K562 (cell line): ENCODE measurements around the gene ASGR1. TPM values are rescaled to one million over a fixed set of nuclear protein-coding genes. Genes with fewer than 3 reads are reported as not detected.

Experiments used
- ARID4B ChIP-seq: sonication (generic); formaldehyde crosslinking; IDR thresholded peaks from 2 replicates; pipeline ENCODE4 v1.8.0; 2022; ENCODE audit warnings: mild to moderate bottlenecking, missing genetic modification reagents
- BRF1 ChIP-seq: IDR thresholded peaks from 3 replicates; pipeline ENCODE4 v1.6.1; 2011; ENCODE audit warnings: borderline replicate concordance, mild to moderate bottlenecking; ENCODE audit not compliant: insufficient read length; ENCODE audit errors: extremely low read depth
- BRF2 ChIP-seq: IDR thresholded peaks from 3 replicates; pipeline ENCODE4 v1.6.1; 2011; ENCODE audit warnings: borderline replicate concordance, mild to moderate bottlenecking; ENCODE audit not compliant: insufficient read length, insufficient read depth
- CCNT2 ChIP-seq: IDR thresholded peaks from 2 replicates; pipeline ENCODE4 v1.6.1; 2011; ENCODE audit warnings: borderline replicate concordance, low read depth, mild to moderate bottlenecking, moderate library complexity, mixed read lengths, low read length; ENCODE audit not compliant: insufficient read length; ENCODE audit errors: extremely low read depth
- CSDE1 ChIP-seq, 2 experiments: fragments of 450-650 bp; IDR thresholded peaks; 2 replicates each; pipeline ENCODE4 v1.6.1; 2016; ENCODE audit warnings: mild to moderate bottlenecking in 1 of 2
- ELK3 ChIP-seq: fragments of 450-650 bp; formaldehyde crosslinking; IDR thresholded peaks from 2 replicates; pipeline ENCODE4 v1.4.0; 2020; ENCODE audit warnings: mild to moderate bottlenecking
- KLF6 ChIP-seq: fragments of 250-450 bp; sonication (Bioruptor Pico); IDR thresholded peaks from 2 replicates; pipeline ENCODE4 v1.4.0; 2020; ENCODE audit warnings: mild to moderate bottlenecking, moderate library complexity, borderline replicate concordance
- MITF ChIP-seq: IDR thresholded peaks from 2 replicates; pipeline ENCODE4 v1.6.1; 2014; ENCODE audit warnings: antibody characterized with exemption
- MTA2 ChIP-seq: fragments of 450-650 bp; IDR thresholded peaks from 2 replicates; pipeline ENCODE4 v1.6.1; 2016; ENCODE audit warnings: low read depth
- MTF1 ChIP-seq: fragments of 250-450 bp; sonication (Bioruptor Pico); IDR thresholded peaks from 2 replicates; pipeline ENCODE4 v1.9.0; 2021; ENCODE audit warnings: moderate library complexity, mild to moderate bottlenecking, inconsistent platforms, borderline replicate concordance
- PHB2 ChIP-seq: fragments of 450-650 bp; IDR thresholded peaks from 2 replicates; pipeline ENCODE4 v1.6.1; 2017; ENCODE audit warnings: low read depth
- RNF2 ChIP-seq: sonication (generic); IDR thresholded peaks from 2 replicates; pipeline ENCODE4 v1.6.1; 2016
- SMAD2 ChIP-seq: fragments of 150-350 bp; IDR thresholded peaks from 2 replicates; pipeline ENCODE4 v1.6.1; 2014; ENCODE audit warnings: low read depth, mild to moderate bottlenecking, low read length
- SPI1 ChIP-seq: IDR thresholded peaks from 2 replicates; pipeline ENCODE4 v1.6.1; 2011; ENCODE audit warnings: low read depth, low read length, control low read depth, borderline replicate concordance
- ZFP91 ChIP-seq: sonication (generic); formaldehyde crosslinking; IDR thresholded peaks from 2 replicates; pipeline ENCODE4 v1.8.0; 2022; ENCODE audit warnings: mild to moderate bottlenecking, missing genetic modification reagents
- ZNF121 ChIP-seq: sonication (generic); formaldehyde crosslinking; conservative IDR thresholded peaks from 2 replicates; pipeline ENCODE4 v1.8.0; 2022; ENCODE audit warnings: missing genetic modification reagents
- ZNF830 ChIP-seq: fragments of 250-450 bp; sonication (Bioruptor Pico); IDR thresholded peaks from 2 replicates; pipeline ENCODE4 v1.5.0; 2021; ENCODE audit warnings: mild to moderate bottlenecking
- polyA plus RNA-seq, 8 experiments: library from polyadenylated mRNA; depleted of rRNA in 4 of 8; stranded (reverse) in 5 of 8; unstranded in 3 of 8; fragments of >200 nt; fragmentation: Nextera tagmentation in 2 of 8; fragmentation: Illumina TruSeq in 1 of 8; extraction: Ambion mirVana in 2 of 8; extraction: Trizol in 1 of 8; gene quantifications; 2 replicates each; pipeline versions ENCODE4 v1.2.1 to v1.2.3, GENCODE V29; 2011 to 2014; ENCODE audit warnings: inconsistent platforms in 1 of 8, missing spikeins in 1 of 8
- total RNA-seq, 7 experiments: library from RNA; depleted of rRNA in 6 of 7; stranded (reverse); fragments of >200 nt in 6 of 7; fragmentation: Illumina TruSeq in 2 of 7; extraction: Trizol in 2 of 7; gene quantifications; 2 replicates each; pipeline versions ENCODE4 v1.2.1 to v1.2.3, GENCODE V29; 2011 to 2021; ENCODE audit warnings: low replicate concordance in 1 of 7

ASGR1 gene
- total and polyA plus RNA-seq, 9 of the 15 experiments (the other 6 are each of a cell fraction or from before 2014, with no cell fraction given), result 0.11 to 1.0 (median 0.64) TPM; not detected in 2

GRCh38 chr17:7219812-7220592, 40.8 kb upstream of the ASGR1 start, which contains the start of the genes ACADVL and DLG4 (continued):
- TF ChIP-seq ARID4B (no peak), ZFP91 (CRISPR knock-in tag) (no peak), CSDE1 (IDR thresholded peaks at IDR 0.05) (no peak), SMAD2 (no peak), KLF6 (CRISPR knock-in tag) (no peak), MTA2 (no peak), ZNF121 (no peak), SPI1 (peak; percentile 27; the same call in 1 of the 2 replicates), MTF1 (CRISPR knock-in tag) (no peak), ZNF830 (CRISPR knock-in tag) (0 out of 2 replicates have a peak, but pooled peaks have one; percentile 28), BRF1 (no peak), CCNT2 (no peak), RNF2 (no peak), PHB2 (no peak), MITF (no peak), BRF2 (no peak), ELK3 (CRISPR knock-in tag) (no peak)
